Endodermal cell (in vitro differentiated cells): ENCODE results near the gene CIB4. TPM values are rescaled to one million over a fixed set of nuclear protein-coding genes. Genes with fewer than 3 reads are reported as not detected.

Experiments
- DNase-seq: peaks from one replicate; pipeline ENCODE4 v3.0.0-alpha.2; 2017
- H3K27ac ChIP-seq: 2 replicates; pipeline ENCODE4 v1.5.1; 2013; ENCODE audit warnings: mild to moderate bottlenecking, low read depth, low read length, moderate library complexity
- H3K27me3 ChIP-seq: 2 replicates; pipeline ENCODE4 v1.6.1; 2013; ENCODE audit warnings: mild to moderate bottlenecking, low read length, moderate library complexity; ENCODE audit not compliant: insufficient read depth, control insufficient read depth, poor library complexity, severe bottlenecking
- H3K36me3 ChIP-seq: 2 replicates; pipeline ENCODE4 v1.7.0; 2013; ENCODE audit warnings: mild to moderate bottlenecking, low read length, moderate library complexity; ENCODE audit not compliant: control insufficient read depth, insufficient read depth
- H3K4me1 ChIP-seq: one replicate; pipeline ENCODE4 v1.7.0; 2013; ENCODE audit warnings: low read length; ENCODE audit not compliant: control insufficient read depth, insufficient read depth
- H3K4me3 ChIP-seq: 2 replicates; pipeline ENCODE4 v1.5.1; 2013; ENCODE audit warnings: mild to moderate bottlenecking, low read length, moderate library complexity
- H3K9ac ChIP-seq: 2 replicates; pipeline ENCODE4 v1.6.1; 2013; ENCODE audit warnings: mild to moderate bottlenecking, low read length, moderate library complexity; ENCODE audit not compliant: poor library complexity, severe bottlenecking; ENCODE audit errors: extremely low read depth
- H3K9me3 ChIP-seq: 2 replicates; pipeline ENCODE4 v1.6.1; 2013; ENCODE audit warnings: mild to moderate bottlenecking, low read length, moderate library complexity; ENCODE audit not compliant: control insufficient read depth
- H3K27ac Mint-ChIP-seq: 2 replicates; pipeline ENCODE4 v1.8.0; 2020; ENCODE audit warnings: mixed read lengths
- H3K27me3 Mint-ChIP-seq: 2 replicates; pipeline ENCODE4 v1.8.0; 2021; ENCODE audit warnings: mild to moderate bottlenecking, mixed read lengths; ENCODE audit not compliant: insufficient read depth
- H3K36me3 Mint-ChIP-seq: 2 replicates; pipeline ENCODE4 v1.8.0; 2020; ENCODE audit warnings: low read depth, mixed read lengths
- H3K4me1 Mint-ChIP-seq: 2 replicates; pipeline ENCODE4 v1.8.0; 2020; ENCODE audit warnings: mixed read lengths
- H3K4me3 Mint-ChIP-seq: 2 replicates; pipeline ENCODE4 v1.8.0; 2020; ENCODE audit warnings: mild to moderate bottlenecking, moderate library complexity, mixed read lengths
- H3K9me3 Mint-ChIP-seq: 2 replicates; pipeline ENCODE4 v1.8.0; 2020; ENCODE audit warnings: mild to moderate bottlenecking, mixed read lengths
- WGBS, 2 experiments: methylation state at CpG; one replicate each; pipeline versions ENCODE4 v1.1.5 to v1.1.7; 2013; ENCODE audit warnings: missing lambda C conversion rate in 2 of 2, mixed read lengths in 1 of 2; ENCODE audit not compliant: insufficient coverage in 1 of 2, insufficient read length in 1 of 2; 5-methylcytosine and 5-hydroxymethylcytosine counted together
- total RNA-seq, 2 donors: library from RNA; stranded (reverse); fragmentation: NEBNext Ultra II Directional in 1 of 2; extraction: Animal tissue kit (Norgen Biotek cat#: 25700) in 1 of 2; gene quantifications; 2 replicates in 1 of 2; 3 replicates in 1 of 2; pipeline ENCODE4 v1.2.1, GENCODE V29; 2021
- TF ChIP-seq, protein P1 (sequence below): fragments of 200-600 bp; sonication (generic); conservative IDR thresholded peaks from 2 replicates; pipeline ENCODE4 v1.5.0; 2021; ENCODE audit warnings: antibody characterized with exemption, mild to moderate bottlenecking

Gene CIB4
- total RNA-seq, 2 donors from 2014 or later = not detected

DNA sequence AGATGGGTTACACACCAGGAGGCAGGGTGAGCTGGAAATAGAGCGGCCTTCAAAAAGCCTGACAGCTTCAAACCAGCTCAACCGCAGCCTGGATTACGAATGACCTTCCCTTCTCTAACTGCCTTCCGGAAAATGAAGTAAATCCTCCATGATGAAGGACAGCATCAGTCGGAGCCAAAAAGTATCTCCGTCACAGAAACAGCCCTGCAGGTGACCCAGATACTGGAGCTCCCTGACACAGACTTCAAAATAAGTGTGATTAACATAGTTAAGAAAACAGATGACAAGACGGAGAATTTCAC lies 10.3 kb upstream of the CIB4 start:
- Histone ChIP-seq H3K9me3 (no peaks in the 10 kb centered on the region), H3K27me3 (no peaks in the 10 kb centered on the region), H3K9ac (no peak overlapping the region), H3K4me3 (no peak overlapping the region), H3K27ac (no peak overlapping the region), H3K4me1 (no peaks in the 10 kb centered on the region), H3K36me3 (no peaks in the 10 kb centered on the region)
- no peak for DNase-seq
- no peaks in the 10 kb centered on the region for H3K36me3 Mint-ChIP-seq
- H3K9me3 Mint-ChIP-seq = no peaks in the 10 kb centered on the region
- TF ChIP-seq, protein P1, sequence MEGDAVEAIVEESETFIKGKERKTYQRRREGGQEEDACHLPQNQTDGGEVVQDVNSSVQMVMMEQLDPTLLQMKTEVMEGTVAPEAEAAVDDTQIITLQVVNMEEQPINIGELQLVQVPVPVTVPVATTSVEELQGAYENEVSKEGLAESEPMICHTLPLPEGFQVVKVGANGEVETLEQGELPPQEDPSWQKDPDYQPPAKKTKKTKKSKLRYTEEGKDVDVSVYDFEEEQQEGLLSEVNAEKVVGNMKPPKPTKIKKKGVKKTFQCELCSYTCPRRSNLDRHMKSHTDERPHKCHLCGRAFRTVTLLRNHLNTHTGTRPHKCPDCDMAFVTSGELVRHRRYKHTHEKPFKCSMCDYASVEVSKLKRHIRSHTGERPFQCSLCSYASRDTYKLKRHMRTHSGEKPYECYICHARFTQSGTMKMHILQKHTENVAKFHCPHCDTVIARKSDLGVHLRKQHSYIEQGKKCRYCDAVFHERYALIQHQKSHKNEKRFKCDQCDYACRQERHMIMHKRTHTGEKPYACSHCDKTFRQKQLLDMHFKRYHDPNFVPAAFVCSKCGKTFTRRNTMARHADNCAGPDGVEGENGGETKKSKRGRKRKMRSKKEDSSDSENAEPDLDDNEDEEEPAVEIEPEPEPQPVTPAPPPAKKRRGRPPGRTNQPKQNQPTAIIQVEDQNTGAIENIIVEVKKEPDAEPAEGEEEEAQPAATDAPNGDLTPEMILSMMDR = no peak
- H3K27me3 Mint-ChIP-seq = peaks cover 6% of the 10 kb centered on the region
- no peak overlapping the region for H3K4me3 Mint-ChIP-seq
- 94 to 97% methylated on average over 7 of the region's 7 CpGs for WGBS, 2 experiments
- H3K4me1 Mint-ChIP-seq = peaks cover 2% of the 10 kb centered on the region
- H3K27ac Mint-ChIP-seq = no peak overlapping the region

GRCh38 chr2:26650713-26651469 lies 9.7 kb upstream of the CIB4 start:
- Mint-ChIP-seq H3K4me1 (peaks cover 2% of the 10 kb centered on the region), H3K9me3 (no peaks in the 10 kb centered on the region), H3K27ac (no peak overlapping the region), H3K27me3 (peaks cover 8% of the 10 kb centered on the region), H3K4me3 (no peak overlapping the region), H3K36me3 (no peaks in the 10 kb centered on the region)
- 91 to 93% methylated on average over 11 to 12 of the region's 12 CpGs for WGBS, 2 experiments
- Histone ChIP-seq H3K27ac (no peak overlapping the region), H3K9ac (no peak overlapping the region), H3K9me3 (no peaks in the 10 kb centered on the region), H3K36me3 (no peaks in the 10 kb centered on the region), H3K4me3 (no peak overlapping the region), H3K27me3 (no peaks in the 10 kb centered on the region), H3K4me1 (no peaks in the 10 kb centered on the region)
- TF ChIP-seq, protein P1 = no peak
- DNase-seq = peak; percentile 39

GRCh38 chr2:26649992-26650712 lies 9.0 kb upstream of the CIB4 start:
- TF ChIP-seq, protein P1 = no peak
- Histone ChIP-seq H3K27me3 (no peaks in the 10 kb centered on the region), H3K4me1 (no peaks in the 10 kb centered on the region), H3K9me3 (no peaks in the 10 kb centered on the region), H3K36me3 (no peaks in the 10 kb centered on the region), H3K9ac (no peak overlapping the region), H3K27ac (no peak overlapping the region), H3K4me3 (no peak overlapping the region)
- DNase-seq = peak; percentile 42
- Mint-ChIP-seq H3K27ac (no peak overlapping the region), H3K9me3 (no peaks in the 10 kb centered on the region), H3K36me3 (no peaks in the 10 kb centered on the region), H3K27me3 (peaks cover 9% of the 10 kb centered on the region), H3K4me1 (peaks cover 2% of the 10 kb centered on the region), H3K4me3 (no peak overlapping the region)
- WGBS, 2 experiments = 90 to 95% methylated on average over 9 to 12 of the region's 12 CpGs
